GM12872 (cell line): Measurements from ENCODE around the gene CIAPIN1.
A peak's percentile ranks its signal among the peaks of the same experiment; 100 is the strongest.

ENCODE experiments used
- TF ChIP-seq, protein P1 (sequence below): IDR thresholded peaks from 3 replicates; pipeline ENCODE4 v1.5.1; 2011; ENCODE audit warnings: low read depth, mild to moderate bottlenecking, low read length, moderate library complexity; ENCODE audit not compliant: insufficient read depth

The CIAPIN1 gene

DNA sequence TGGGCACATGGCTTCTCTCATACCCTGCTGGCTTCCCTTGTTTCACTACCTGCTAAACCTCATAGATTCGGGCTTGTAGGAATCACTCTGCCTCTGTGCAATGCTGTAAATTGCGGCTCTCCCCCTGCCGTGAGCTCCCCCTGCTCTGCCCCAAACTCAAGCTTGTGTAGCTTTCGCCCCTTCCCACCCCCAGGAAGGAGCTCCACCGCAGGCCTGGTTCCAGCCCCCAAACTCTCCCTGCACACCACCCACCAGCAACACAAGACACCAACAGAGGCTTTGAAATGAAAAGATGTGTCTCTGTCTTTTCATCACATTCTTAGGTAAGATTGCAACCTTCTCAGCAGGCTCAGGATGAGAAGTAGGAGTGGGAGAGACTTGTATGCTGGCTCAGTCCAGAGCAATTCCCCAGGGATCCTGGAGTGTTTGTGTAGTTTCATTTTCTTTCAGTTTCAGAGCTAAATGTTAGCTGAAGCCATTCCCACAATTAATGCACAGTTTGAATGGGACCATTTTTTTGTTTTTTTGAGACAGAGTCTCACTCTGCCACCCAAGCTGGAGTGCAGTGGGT, 60.7 kb downstream of the CIAPIN1 start:
- TF ChIP-seq, protein P1, sequence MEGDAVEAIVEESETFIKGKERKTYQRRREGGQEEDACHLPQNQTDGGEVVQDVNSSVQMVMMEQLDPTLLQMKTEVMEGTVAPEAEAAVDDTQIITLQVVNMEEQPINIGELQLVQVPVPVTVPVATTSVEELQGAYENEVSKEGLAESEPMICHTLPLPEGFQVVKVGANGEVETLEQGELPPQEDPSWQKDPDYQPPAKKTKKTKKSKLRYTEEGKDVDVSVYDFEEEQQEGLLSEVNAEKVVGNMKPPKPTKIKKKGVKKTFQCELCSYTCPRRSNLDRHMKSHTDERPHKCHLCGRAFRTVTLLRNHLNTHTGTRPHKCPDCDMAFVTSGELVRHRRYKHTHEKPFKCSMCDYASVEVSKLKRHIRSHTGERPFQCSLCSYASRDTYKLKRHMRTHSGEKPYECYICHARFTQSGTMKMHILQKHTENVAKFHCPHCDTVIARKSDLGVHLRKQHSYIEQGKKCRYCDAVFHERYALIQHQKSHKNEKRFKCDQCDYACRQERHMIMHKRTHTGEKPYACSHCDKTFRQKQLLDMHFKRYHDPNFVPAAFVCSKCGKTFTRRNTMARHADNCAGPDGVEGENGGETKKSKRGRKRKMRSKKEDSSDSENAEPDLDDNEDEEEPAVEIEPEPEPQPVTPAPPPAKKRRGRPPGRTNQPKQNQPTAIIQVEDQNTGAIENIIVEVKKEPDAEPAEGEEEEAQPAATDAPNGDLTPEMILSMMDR, result no peak

DNA sequence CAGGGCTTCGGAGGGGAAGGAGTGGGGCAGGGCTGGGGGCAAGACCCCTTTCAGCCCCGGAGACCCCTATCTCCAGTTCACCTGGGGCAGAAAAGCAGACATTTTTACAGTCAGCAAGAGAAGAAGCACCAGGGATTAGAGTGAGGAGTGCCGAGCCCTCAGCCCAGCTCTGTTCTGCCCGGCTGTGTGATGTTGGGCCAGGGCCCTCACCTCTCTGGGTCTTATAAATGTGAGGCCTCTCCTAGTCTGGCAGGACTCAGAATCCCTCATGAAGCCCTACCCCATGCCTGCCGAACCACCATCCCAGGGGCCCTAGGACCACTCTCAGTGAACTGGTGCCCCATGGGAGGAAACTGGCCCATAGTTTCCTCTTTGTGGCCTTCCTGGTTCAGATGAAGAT, 62.1 kb downstream of the CIAPIN1 start:
- TF ChIP-seq, protein P1, result no peak

DNA sequence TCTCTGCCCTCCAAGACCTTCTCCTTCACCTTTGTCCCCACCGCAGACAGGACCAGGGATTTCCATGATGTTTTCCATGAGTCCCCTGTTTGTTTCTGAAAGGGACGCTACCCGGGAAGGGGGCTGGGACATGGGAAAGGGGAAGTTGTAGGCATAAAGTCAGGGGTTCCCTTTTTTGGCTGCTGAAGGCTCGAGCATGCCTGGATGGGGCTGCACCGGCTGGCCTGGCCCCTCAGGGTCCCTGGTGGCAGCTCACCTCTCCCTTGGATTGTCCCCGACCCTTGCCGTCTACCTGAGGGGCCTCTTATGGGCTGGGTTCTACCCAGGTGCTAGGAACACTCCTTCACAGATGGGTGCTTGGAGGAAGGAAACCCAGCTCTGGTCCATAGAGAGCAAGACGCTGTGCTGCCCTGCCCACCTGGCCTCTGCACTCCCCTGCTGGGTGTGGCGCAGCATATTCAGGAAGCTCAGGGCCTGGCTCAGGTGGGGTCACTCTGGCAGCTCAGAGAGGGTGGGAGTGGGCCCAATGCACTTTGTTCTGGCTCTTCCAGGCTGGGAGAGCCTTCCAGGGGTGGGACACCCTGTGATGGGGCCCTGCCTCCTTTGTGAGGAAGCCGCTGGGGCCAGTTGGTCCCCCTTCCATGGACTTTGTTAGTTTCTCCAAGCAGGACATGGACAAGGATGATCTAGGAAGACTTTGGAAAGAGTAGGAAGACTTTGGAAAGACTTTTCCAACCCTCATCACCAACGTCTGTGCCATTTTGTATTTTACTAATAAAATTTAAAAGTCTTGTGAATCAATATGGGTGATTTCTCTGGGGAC, 62.7 kb downstream of the CIAPIN1 start:
- TF ChIP-seq, protein P1, result no peak

DNA sequence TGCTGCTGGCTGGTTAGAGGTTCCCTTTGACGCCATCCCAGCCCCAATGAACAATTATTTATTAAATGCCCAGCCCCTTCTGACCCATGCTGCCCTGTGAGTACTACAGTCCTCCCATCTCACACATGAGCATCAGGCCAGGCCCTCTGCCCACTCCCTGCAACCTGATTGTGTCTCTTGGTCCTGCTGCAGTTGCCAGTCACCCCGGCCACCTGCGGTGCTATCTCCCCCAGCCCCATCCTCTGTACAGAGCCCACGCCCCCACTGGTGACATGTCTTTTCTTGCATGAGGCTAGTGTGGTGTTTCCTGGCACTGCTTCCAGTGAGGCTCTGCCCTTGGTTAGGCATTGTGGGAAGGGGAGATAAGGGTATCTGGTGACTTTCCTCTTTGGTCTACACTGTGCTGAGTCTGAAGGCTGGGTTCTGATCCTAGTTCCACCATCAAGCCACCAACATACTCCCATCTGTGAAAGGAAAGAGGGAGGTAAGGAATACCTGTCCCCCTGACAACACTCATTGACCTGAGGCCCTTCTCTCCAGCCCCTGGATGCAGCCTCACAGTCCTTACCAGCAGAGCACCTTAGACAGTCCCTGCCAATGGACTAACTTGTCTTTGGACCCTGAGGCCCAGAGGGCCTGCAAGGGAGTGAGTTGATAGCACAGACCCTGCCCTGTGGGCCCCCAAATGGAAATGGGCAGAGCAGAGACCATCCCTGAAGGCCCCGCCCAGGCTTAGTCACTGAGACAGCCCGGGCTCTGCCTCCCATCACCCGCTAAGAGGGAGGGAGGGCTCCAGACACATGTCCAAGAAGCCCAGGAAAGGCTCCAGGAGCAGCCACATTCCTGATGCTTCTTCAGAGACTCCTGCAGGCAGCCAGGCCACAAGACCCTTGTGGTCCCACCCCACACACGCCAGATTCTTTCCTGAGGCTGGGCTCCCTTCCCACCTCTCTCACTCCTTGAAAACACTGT, 63.6 kb downstream of the CIAPIN1 start:
- TF ChIP-seq, protein P1, result no peak

DNA sequence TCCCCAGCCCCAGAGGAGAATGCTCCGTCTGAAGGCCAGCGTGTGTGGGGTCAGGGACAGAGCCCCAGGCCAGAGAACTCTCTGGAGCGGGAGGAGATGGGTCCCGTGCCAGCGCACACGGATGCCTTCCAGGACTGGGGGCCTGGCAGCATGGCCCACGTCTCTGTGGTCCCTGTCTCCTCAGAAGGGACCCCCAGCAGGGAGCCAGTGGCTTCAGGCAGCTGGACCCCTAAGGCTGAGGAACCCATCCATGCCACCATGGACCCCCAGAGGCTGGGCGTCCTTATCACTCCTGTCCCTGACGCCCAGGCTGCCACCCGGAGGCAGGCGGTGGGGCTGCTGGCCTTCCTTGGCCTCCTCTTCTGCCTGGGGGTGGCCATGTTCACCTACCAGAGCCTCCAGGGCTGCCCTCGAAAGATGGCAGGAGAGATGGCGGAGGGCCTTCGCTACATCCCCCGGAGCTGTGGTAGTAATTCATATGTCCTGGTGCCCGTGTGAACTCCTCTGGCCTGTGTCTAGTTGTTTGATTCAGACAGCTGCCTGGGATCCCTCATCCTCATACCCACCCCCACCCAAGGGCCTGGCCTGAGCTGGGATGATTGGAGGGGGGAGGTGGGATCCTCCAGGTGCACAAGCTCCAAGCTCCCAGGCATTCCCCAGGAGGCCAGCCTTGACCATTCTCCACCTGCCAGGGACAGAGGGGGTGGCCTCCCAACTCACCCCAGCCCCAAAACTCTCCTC, 64.5 kb downstream of the CIAPIN1 start:
- TF ChIP-seq, protein P1, result peak; percentile 34; the same call in 2 of the 3 replicates

DNA sequence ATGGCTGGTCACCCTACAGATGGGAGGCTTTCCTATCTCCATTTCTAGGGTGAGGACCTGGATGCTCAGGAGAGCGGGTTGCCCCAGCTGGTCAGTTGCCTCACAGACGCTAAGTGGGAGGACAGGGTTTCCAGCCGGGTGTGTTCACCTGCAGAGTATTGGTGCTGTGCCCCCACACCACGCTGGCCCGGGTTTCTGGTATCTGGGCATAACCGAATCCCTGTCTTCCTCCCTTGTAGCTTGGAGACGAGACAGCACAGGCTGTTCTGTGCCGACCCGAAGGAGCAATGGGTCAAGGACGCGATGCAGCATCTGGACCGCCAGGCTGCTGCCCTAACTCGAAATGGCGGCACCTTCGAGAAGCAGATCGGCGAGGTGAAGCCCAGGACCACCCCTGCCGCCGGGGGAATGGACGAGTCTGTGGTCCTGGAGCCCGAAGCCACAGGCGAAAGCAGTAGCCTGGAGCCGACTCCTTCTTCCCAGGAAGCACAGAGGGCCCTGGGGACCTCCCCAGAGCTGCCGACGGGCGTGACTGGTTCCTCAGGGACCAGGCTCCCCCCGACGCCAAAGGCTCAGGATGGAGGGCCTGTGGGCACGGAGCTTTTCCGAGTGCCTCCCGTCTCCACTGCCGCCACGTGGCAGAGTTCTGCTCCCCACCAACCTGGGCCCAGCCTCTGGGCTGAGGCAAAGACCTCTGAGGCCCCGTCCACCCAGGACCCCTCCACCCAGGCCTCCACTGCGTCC, 65.2 kb downstream of the CIAPIN1 start:
- TF ChIP-seq, protein P1, result no peak
